K562 (cell line): Measurements from ENCODE around the gene HOXA4. TPM values are rescaled to one million over a fixed set of nuclear protein-coding genes. Genes with fewer than 3 reads are reported as not detected.

Experiments
- ATAC-seq: fragments of 200-7000 bp; cut with Tn5 transposase; 3 replicates; pipeline ENCODE4 v1.9.1; 2020; ENCODE audit warnings: moderate library complexity
- BruUV-seq: library from RNA; stranded (reverse); fragments of 400-500 nt; replicated peaks from 2 replicates; lab custom pipeline; 2021; lab: Mats Ljungman, UMichigan
- CTCF ChIA-PET: fragments of 300-600 bp; formaldehyde crosslinking; extraction: SDS; loops from one replicate; lab custom pipeline; 2021; ENCODE audit warnings: low intra/inter-chr PET ratio; lab: Yijun Ruan, JAX
- POLR2A ChIA-PET: fragments of 300-600, 350-650 bp; sonication (Branson Sonifier 250); formaldehyde crosslinking; extraction: SDS; loops from one replicate; lab custom pipeline; 2021; ENCODE audit warnings: antibody characterized with exemption, inconsistent platforms; lab: Yijun Ruan, JAX
- DNase-seq, 4 experiments: peaks; one replicate each; pipeline versions ENCODE4 v3.0.0 to v3.0.0-alpha.2; 2011 to 2018; ENCODE audit warnings: low spot score in 3 of 4, mixed read lengths in 3 of 4; ENCODE audit errors: extremely low read depth in 1 of 4
- FAIRE-seq: peaks from 2 replicates; lab custom pipeline; 2011; peaks lifted over from hg19 to GRCh38; lab: Jason Lieb, UNC
- H2AFZ ChIP-seq: 2 replicates; pipeline ENCODE4 v1.6.0; 2011; ENCODE audit warnings: low read depth, low read length, control low read depth, inconsistent platforms
- H3K27ac ChIP-seq: fragments of 200-600 bp; 3 replicates; pipeline ENCODE4 v1.8.0; 2011; ENCODE audit warnings: low read depth, mild to moderate bottlenecking, control low read depth, inconsistent platforms, low read length, moderate library complexity, mixed read lengths; ENCODE audit errors: extremely low read depth
- H3K27me3 ChIP-seq, 2 experiments: fragments of 300-600 bp in 1 of 2; 2 replicates in 1 of 2; 3 replicates in 1 of 2; pipeline versions ENCODE4 v1.6.0 to v1.8.0; 2011; ENCODE audit warnings: inconsistent platforms in 2 of 2, low read length in 2 of 2, mild to moderate bottlenecking in 1 of 2, mixed read lengths in 1 of 2, moderate library complexity in 1 of 2; ENCODE audit not compliant: control insufficient read depth in 2 of 2, insufficient read depth in 2 of 2
- H3K36me3 ChIP-seq: fragments of 300-600 bp; 3 replicates; pipeline ENCODE4 v1.8.0; 2011; ENCODE audit warnings: mild to moderate bottlenecking, low read length, inconsistent platforms; ENCODE audit not compliant: control insufficient read depth, insufficient read depth
- H3K4me1 ChIP-seq, 2 experiments: fragments of 200-600 bp in 1 of 2; replicated peaks in 1 of 2; 2 replicates in 1 of 2; 3 replicates in 1 of 2; pipeline versions ENCODE4 v1.5.1 to v1.8.0; 2011; ENCODE audit warnings: inconsistent platforms in 2 of 2, low read length in 2 of 2, mild to moderate bottlenecking in 1 of 2, mixed read lengths in 1 of 2, moderate library complexity in 1 of 2; ENCODE audit not compliant: control insufficient read depth in 2 of 2, insufficient read depth in 2 of 2
- H3K4me2 ChIP-seq: 2 replicates; pipeline ENCODE4 v1.6.1; 2011; ENCODE audit warnings: low read length, control low read depth, inconsistent platforms, mixed read lengths; ENCODE audit not compliant: insufficient read depth
- H3K4me3 ChIP-seq: fragments of 200-600 bp; sonication (generic), shearing (Covaris generic); 2 replicates; pipeline ENCODE4 v1.5.1; 2016; ENCODE audit warnings: control low read depth, inconsistent platforms
- H3K79me2 ChIP-seq: fragments of 200-600 bp; 3 replicates; pipeline ENCODE4 v1.8.0; 2011; ENCODE audit warnings: low read length, inconsistent platforms; ENCODE audit not compliant: control insufficient read depth, insufficient read depth
- H3K9ac ChIP-seq, 2 experiments: 2 replicates each; pipeline versions ENCODE4 v1.6.0 to v1.6.1; 2011; ENCODE audit warnings: low read depth in 2 of 2, low read length in 2 of 2, control low read depth in 1 of 2, inconsistent platforms in 1 of 2, mild to moderate bottlenecking in 1 of 2, mixed read lengths in 1 of 2; ENCODE audit not compliant: insufficient read depth in 1 of 2
- H3K9me1 ChIP-seq: one replicate; pipeline ENCODE4 v1.6.0; 2011; ENCODE audit warnings: inconsistent platforms, mild to moderate bottlenecking, low read length, moderate library complexity; ENCODE audit not compliant: control insufficient read depth, insufficient read depth
- H3K9me3 ChIP-seq: replicated peaks from 2 replicates; pipeline ENCODE4 v1.5.1; 2011; ENCODE audit warnings: low read depth, low read length, inconsistent platforms; ENCODE audit not compliant: control insufficient read depth, insufficient read depth
- H4K20me1 ChIP-seq: replicated peaks from 2 replicates; pipeline ENCODE4 v1.6.1; 2011; ENCODE audit warnings: low read length, inconsistent platforms, mixed read lengths; ENCODE audit not compliant: control insufficient read depth, insufficient read depth
- BCOR ChIP-seq: fragments of 450-650 bp; IDR thresholded peaks from 2 replicates; pipeline ENCODE4 v1.6.1; 2016
- CBFB ChIP-seq: sonication (generic); formaldehyde crosslinking; IDR thresholded peaks from 2 replicates; pipeline ENCODE4 v1.4.0; 2020; ENCODE audit warnings: mild to moderate bottlenecking, missing genetic modification reagents
- CREB3L1 ChIP-seq: fragments of 450-650 bp; IDR thresholded peaks from 2 replicates; pipeline ENCODE4 v1.6.1; 2014; ENCODE audit warnings: low read depth, mild to moderate bottlenecking, moderate library complexity, borderline replicate concordance
- ERF ChIP-seq: fragments of 450-650 bp; formaldehyde crosslinking; IDR thresholded peaks from 2 replicates; pipeline ENCODE4 v1.4.0; 2020; ENCODE audit warnings: mild to moderate bottlenecking, mixed read lengths
- ILK ChIP-seq: fragments of 450-650 bp; IDR thresholded peaks from 2 replicates; pipeline ENCODE4 v1.6.1; 2016; ENCODE audit warnings: missing genetic modification characterization, low read depth, mild to moderate bottlenecking, missing compliant biosample characterization, moderate library complexity, borderline replicate concordance
- NRF1 ChIP-seq, 2 experiments: fragments of 450-650 bp; IDR thresholded peaks in 1 of 2; conservative IDR thresholded peaks in 1 of 2; 2 replicates each; pipeline ENCODE4 v1.6.1; 2014; ENCODE audit warnings: mild to moderate bottlenecking in 2 of 2
- RBM14 ChIP-seq: fragments of 200-400 bp; formaldehyde crosslinking; IDR thresholded peaks from 2 replicates; pipeline ENCODE4 v1.6.1; 2018; ENCODE audit warnings: low read depth, mild to moderate bottlenecking, low read length, moderate library complexity, borderline replicate concordance; ENCODE audit not compliant: insufficient read depth
- RFX7 ChIP-seq: fragments of 250-450 bp; sonication (Bioruptor Pico); IDR thresholded peaks from 2 replicates; pipeline ENCODE4 v1.5.1; 2021; ENCODE audit warnings: mild to moderate bottlenecking
- SMAD1 ChIP-seq: fragments of 150-350 bp; IDR thresholded peaks from 2 replicates; pipeline ENCODE4 v1.6.1; 2014; ENCODE audit warnings: low read length, low read depth; ENCODE audit not compliant: partially characterized antibody
- ZFP91 ChIP-seq: sonication (generic); formaldehyde crosslinking; IDR thresholded peaks from 2 replicates; pipeline ENCODE4 v1.8.0; 2022; ENCODE audit warnings: mild to moderate bottlenecking, missing genetic modification reagents
- ZNF583 ChIP-seq: fragments of 250-450 bp; sonication (Bioruptor Pico); IDR thresholded peaks from 2 replicates; pipeline ENCODE4 v1.4.0; 2020
- WGBS: fragments of 100-300 bp; shearing (Covaris generic); methylation state at CpG from one replicate; pipeline ENCODE4 v1.1.6; 2016; ENCODE audit warnings: low coverage, mixed read lengths; ENCODE audit not compliant: insufficient coverage; ENCODE audit errors: missing lambda C conversion rate; 5-methylcytosine and 5-hydroxymethylcytosine counted together
- in situ Hi-C: fragments of 300-500 bp; cut with MboI; formaldehyde crosslinking; loops from 4 replicates; pipeline ENCODE4 v1.15.0; 2018; ENCODE audit warnings: inconsistent platforms, mixed read lengths
- intact Hi-C: fragments of 100-400 bp; cut with micrococcal nuclease; formaldehyde crosslinking; loops from 2 replicates; pipeline ENCODE4 v1.14.2; 2022
- polyA plus RNA-seq, 8 experiments: library from polyadenylated mRNA; depleted of rRNA in 4 of 8; stranded (reverse) in 5 of 8; unstranded in 3 of 8; fragments of >200 nt; fragmentation: Nextera tagmentation in 2 of 8; fragmentation: Illumina TruSeq in 1 of 8; extraction: Ambion mirVana in 2 of 8; extraction: Trizol in 1 of 8; gene quantifications; 2 replicates each; pipeline versions ENCODE4 v1.2.1 to v1.2.3, GENCODE V29; 2011 to 2014; ENCODE audit warnings: inconsistent platforms in 1 of 8, missing spikeins in 1 of 8
- total RNA-seq, 7 experiments: library from RNA; depleted of rRNA in 6 of 7; stranded (reverse); fragments of >200 nt in 6 of 7; fragmentation: Illumina TruSeq in 2 of 7; extraction: Trizol in 2 of 7; gene quantifications; 2 replicates each; pipeline versions ENCODE4 v1.2.1 to v1.2.3, GENCODE V29; 2011 to 2021; ENCODE audit warnings: low replicate concordance in 1 of 7

HOXA4 gene
- total and polyA plus RNA-seq, 9 of the 15 experiments (the other 6 are each of a cell fraction or from before 2014, with no cell fraction given): not detected

GRCh38 chr7:27125986-27126394 lies 4.6 kb downstream of the HOXA4 start:
- Histone ChIP-seq H3K9ac (no peak overlapping the region), H3K4me3 (no peak overlapping the region), H4K20me1 (no peaks in the 10 kb centered on the region; the same call in none of the 2 replicates), H3K9me3 (no peaks in the 10 kb centered on the region), H3K4me2 (no peak overlapping the region), H2AFZ (no peak overlapping the region), H3K79me2 (no peaks in the 10 kb centered on the region), H3K9me1 (no peaks in the 10 kb centered on the region), H3K27ac (no peak overlapping the region), H3K36me3 (no peaks in the 10 kb centered on the region), H3K27me3 (peaks cover 21 to 54% of the 10 kb centered on the region in 2 experiments; a peak in 4 of 5 replicates), H3K4me1 (no peaks in the 10 kb centered on the region)
- 1% methylated on average over 5 of the region's 5 CpGs for WGBS
- ChIA-PET CTCF (interaction anchor here (0.7 kb wide), 1 partner anchor 35 kb away, joined by 3 read pairs; no protein-coding TSS in a partner anchor), POLR2A (interaction anchor here (0.6 kb wide), 1 partner anchor 21 kb away, joined by 3 read pairs; no protein-coding TSS in a partner anchor)
- in situ Hi-C loops (loop anchor here (5.0 kb wide), 1 partner anchor 49 kb away; no protein-coding TSS in a partner anchor), intact Hi-C loops (no loop called here)
- DNase-seq (no peak), FAIRE-seq (no peak), ATAC-seq (no peak)
- no TSS peak for BruUV-seq
- TF ChIP-seq ILK (tag) (no peak), RFX7 (CRISPR knock-in tag) (no peak), BCOR (no peak), RBM14 (no peak), NRF1 (conservative IDR thresholded peaks at IDR 0.05 in 1 of 2, IDR thresholded peaks at IDR 0.05 in 1 of 2) (no peak), SMAD1 (no peak), ERF (CRISPR knock-in tag) (no peak), ZFP91 (CRISPR knock-in tag) (no peak), ZNF583 (no peak), CREB3L1 (no peak), CBFB (CRISPR knock-in tag) (no peak)
